K562 (cell line): ENCODE results near the gene NCOA6. TPM values are rescaled to one million over a fixed set of nuclear protein-coding genes. Genes with fewer than 3 reads are reported as not detected.
A peak's percentile ranks its signal among the peaks of the same experiment; 100 is the strongest.

Experiments
- ATAC-seq: fragments of 200-7000 bp; cut with Tn5 transposase; 3 replicates; pipeline ENCODE4 v1.9.1; 2020; ENCODE audit warnings: moderate library complexity
- BruUV-seq: library from RNA; stranded (reverse); fragments of 400-500 nt; replicated peaks from 2 replicates; lab custom pipeline; 2021; lab: Mats Ljungman, UMichigan
- CTCF ChIA-PET: fragments of 300-600 bp; formaldehyde crosslinking; extraction: SDS; loops from one replicate; lab custom pipeline; 2021; ENCODE audit warnings: low intra/inter-chr PET ratio; lab: Yijun Ruan, JAX
- POLR2A ChIA-PET: fragments of 300-600, 350-650 bp; sonication (Branson Sonifier 250); formaldehyde crosslinking; extraction: SDS; loops from one replicate; lab custom pipeline; 2021; ENCODE audit warnings: antibody characterized with exemption, inconsistent platforms; lab: Yijun Ruan, JAX
- DNase-seq, 4 experiments: peaks; one replicate each; pipeline versions ENCODE4 v3.0.0 to v3.0.0-alpha.2; 2011 to 2018; ENCODE audit warnings: low spot score in 3 of 4, mixed read lengths in 3 of 4; ENCODE audit errors: extremely low read depth in 1 of 4
- FAIRE-seq: peaks from 2 replicates; lab custom pipeline; 2011; peaks lifted over from hg19 to GRCh38; lab: Jason Lieb, UNC
- H2AFZ ChIP-seq: 2 replicates; pipeline ENCODE4 v1.6.0; 2011; ENCODE audit warnings: low read depth, low read length, control low read depth, inconsistent platforms
- H3K27ac ChIP-seq: fragments of 200-600 bp; 3 replicates; pipeline ENCODE4 v1.8.0; 2011; ENCODE audit warnings: low read depth, mild to moderate bottlenecking, control low read depth, inconsistent platforms, low read length, moderate library complexity, mixed read lengths; ENCODE audit errors: extremely low read depth
- H3K27me3 ChIP-seq, 2 experiments: fragments of 300-600 bp in 1 of 2; 2 replicates in 1 of 2; 3 replicates in 1 of 2; pipeline versions ENCODE4 v1.6.0 to v1.8.0; 2011; ENCODE audit warnings: inconsistent platforms in 2 of 2, low read length in 2 of 2, mild to moderate bottlenecking in 1 of 2, mixed read lengths in 1 of 2, moderate library complexity in 1 of 2; ENCODE audit not compliant: control insufficient read depth in 2 of 2, insufficient read depth in 2 of 2
- H3K36me3 ChIP-seq: fragments of 300-600 bp; 3 replicates; pipeline ENCODE4 v1.8.0; 2011; ENCODE audit warnings: mild to moderate bottlenecking, low read length, inconsistent platforms; ENCODE audit not compliant: control insufficient read depth, insufficient read depth
- H3K4me1 ChIP-seq, 2 experiments: fragments of 200-600 bp in 1 of 2; replicated peaks in 1 of 2; 2 replicates in 1 of 2; 3 replicates in 1 of 2; pipeline versions ENCODE4 v1.5.1 to v1.8.0; 2011; ENCODE audit warnings: inconsistent platforms in 2 of 2, low read length in 2 of 2, mild to moderate bottlenecking in 1 of 2, mixed read lengths in 1 of 2, moderate library complexity in 1 of 2; ENCODE audit not compliant: control insufficient read depth in 2 of 2, insufficient read depth in 2 of 2
- H3K4me2 ChIP-seq: 2 replicates; pipeline ENCODE4 v1.6.1; 2011; ENCODE audit warnings: low read length, control low read depth, inconsistent platforms, mixed read lengths; ENCODE audit not compliant: insufficient read depth
- H3K4me3 ChIP-seq: fragments of 200-600 bp; sonication (generic), shearing (Covaris generic); 2 replicates; pipeline ENCODE4 v1.5.1; 2016; ENCODE audit warnings: control low read depth, inconsistent platforms
- H3K79me2 ChIP-seq: fragments of 200-600 bp; 3 replicates; pipeline ENCODE4 v1.8.0; 2011; ENCODE audit warnings: low read length, inconsistent platforms; ENCODE audit not compliant: control insufficient read depth, insufficient read depth
- H3K9ac ChIP-seq, 2 experiments: 2 replicates each; pipeline versions ENCODE4 v1.6.0 to v1.6.1; 2011; ENCODE audit warnings: low read depth in 2 of 2, low read length in 2 of 2, control low read depth in 1 of 2, inconsistent platforms in 1 of 2, mild to moderate bottlenecking in 1 of 2, mixed read lengths in 1 of 2; ENCODE audit not compliant: insufficient read depth in 1 of 2
- H3K9me1 ChIP-seq: one replicate; pipeline ENCODE4 v1.6.0; 2011; ENCODE audit warnings: inconsistent platforms, mild to moderate bottlenecking, low read length, moderate library complexity; ENCODE audit not compliant: control insufficient read depth, insufficient read depth
- H3K9me3 ChIP-seq: replicated peaks from 2 replicates; pipeline ENCODE4 v1.5.1; 2011; ENCODE audit warnings: low read depth, low read length, inconsistent platforms; ENCODE audit not compliant: control insufficient read depth, insufficient read depth
- H4K20me1 ChIP-seq: replicated peaks from 2 replicates; pipeline ENCODE4 v1.6.1; 2011; ENCODE audit warnings: low read length, inconsistent platforms, mixed read lengths; ENCODE audit not compliant: control insufficient read depth, insufficient read depth
- CTCF ChIP-seq, 3 experiments: IDR thresholded peaks in 2 of 3; conservative IDR thresholded peaks in 1 of 3; 2 replicates each; pipeline ENCODE4 v1.5.1; 2011 to 2012; ENCODE audit warnings: low read length in 3 of 3, mild to moderate bottlenecking in 3 of 3, control low read depth in 2 of 3, improper control_type of control experiment in 1 of 3, inconsistent platforms in 1 of 3, low read depth in 1 of 3, mixed read lengths in 1 of 3, moderate library complexity in 1 of 3; ENCODE audit not compliant: insufficient read depth in 2 of 3
- ZKSCAN1 ChIP-seq: fragments of 150-350 bp; IDR thresholded peaks from 2 replicates; pipeline ENCODE4 v1.6.1; 2016; ENCODE audit warnings: low read depth, low read length
- ZNF57 ChIP-seq: fragments of 450-650 bp; formaldehyde crosslinking; IDR thresholded peaks from 2 replicates; pipeline ENCODE4 v1.4.0; 2020; ENCODE audit warnings: mild to moderate bottlenecking, moderate library complexity
- WGBS: fragments of 100-300 bp; shearing (Covaris generic); methylation state at CpG from one replicate; pipeline ENCODE4 v1.1.6; 2016; ENCODE audit warnings: low coverage, mixed read lengths; ENCODE audit not compliant: insufficient coverage; ENCODE audit errors: missing lambda C conversion rate; 5-methylcytosine and 5-hydroxymethylcytosine counted together
- in situ Hi-C: fragments of 300-500 bp; cut with MboI; formaldehyde crosslinking; loops from 4 replicates; pipeline ENCODE4 v1.15.0; 2018; ENCODE audit warnings: inconsistent platforms, mixed read lengths
- intact Hi-C: fragments of 100-400 bp; cut with micrococcal nuclease; formaldehyde crosslinking; loops from 2 replicates; pipeline ENCODE4 v1.14.2; 2022
- polyA plus RNA-seq, 8 experiments: library from polyadenylated mRNA; depleted of rRNA in 4 of 8; stranded (reverse) in 5 of 8; unstranded in 3 of 8; fragments of >200 nt; fragmentation: Nextera tagmentation in 2 of 8; fragmentation: Illumina TruSeq in 1 of 8; extraction: Ambion mirVana in 2 of 8; extraction: Trizol in 1 of 8; gene quantifications; 2 replicates each; pipeline versions ENCODE4 v1.2.1 to v1.2.3, GENCODE V29; 2011 to 2014; ENCODE audit warnings: inconsistent platforms in 1 of 8, missing spikeins in 1 of 8
- total RNA-seq, 7 experiments: library from RNA; depleted of rRNA in 6 of 7; stranded (reverse); fragments of >200 nt in 6 of 7; fragmentation: Illumina TruSeq in 2 of 7; extraction: Trizol in 2 of 7; gene quantifications; 2 replicates each; pipeline versions ENCODE4 v1.2.1 to v1.2.3, GENCODE V29; 2011 to 2021; ENCODE audit warnings: low replicate concordance in 1 of 7

NCOA6 gene
- total and polyA plus RNA-seq, 9 of the 15 experiments (the other 6 are each of a cell fraction or from before 2014, with no cell fraction given), result 6.1 to 25.0 (median 9.5) TPM

GRCh38 chr20:34829191-34829590 lies 3.7 kb upstream of the NCOA6 start:
- no peak overlapping the region for H3K27ac ChIP-seq
- no peak overlapping the region for H3K4me2 ChIP-seq
- BruUV-seq, result no TSS peak
- peaks cover 12% of the 10 kb centered on the region for H3K79me2 ChIP-seq
- POLR2A ChIA-PET, result no interaction called here
- no peak overlapping the region for H3K4me3 ChIP-seq
- H3K9me1 ChIP-seq, result no peaks in the 10 kb centered on the region
- FAIRE-seq, result no peak
- intact Hi-C loops, result no loop called here
- no peak for ATAC-seq
- 22% methylated on average over 3 of the region's 3 CpGs for WGBS
- peak in 2 of 4 experiments; percentile 17 to 33 for DNase-seq
- CTCF ChIA-PET, result no interaction called here
- H3K9ac ChIP-seq, result no peak overlapping the region
- H2AFZ ChIP-seq, result peak overlapping the region; percentile 49; the same call in 1 of the 2 replicates
- no peak for TF ChIP-seq ZNF57
- peak in 2 of 3 experiments; percentile 7 to 19; a peak in 1 of 6 replicates for TF ChIP-seq CTCF (IDR thresholded peaks at IDR 0.05 in 2 of 3, conservative IDR thresholded peaks at IDR 0.05 in 1 of 3; ENCODE audit: insufficient read depth in 2 of 3, low read depth in 1 of 3, low read length in 3 of 3)
- TF ChIP-seq ZKSCAN1, result 0 out of 2 replicates have a peak, but pooled peaks have one; percentile 18
- H3K4me1 ChIP-seq, result peaks cover 15% of the 10 kb centered on the region in 2 experiments; a peak in 4 of 5 replicates
- peaks cover 7% of the 10 kb centered on the region; the same call in 1 of the 2 replicates for H4K20me1 ChIP-seq
- in situ Hi-C loops, result no loop called here
- no peaks in the 10 kb centered on the region for H3K27me3 ChIP-seq
- H3K36me3 ChIP-seq, result no peaks in the 10 kb centered on the region
- H3K9me3 ChIP-seq, result no peaks in the 10 kb centered on the region
